Activated CD8-positive, alpha-beta memory T cell treated with anti-CD3 and anti-CD28 coated beads, Interleukin-2, amount 50 U/mL, for 1 hour (primary cell): ENCODE measurements around the gene MAP2K1.
A peak's percentile ranks its signal among the peaks of the same experiment; 100 is the strongest.
"Not testable (repeated sequence)": the region's sequence is repeated elsewhere in the genome, so short reads cannot be mapped to it uniquely, and the experiment has no call there.

Source experiments
- DNase-seq: peaks from one replicate; pipeline ENCODE4 v3.0.0-alpha.2; 2020; ENCODE audit errors: extremely low read depth

MAP2K1 gene

DNA sequence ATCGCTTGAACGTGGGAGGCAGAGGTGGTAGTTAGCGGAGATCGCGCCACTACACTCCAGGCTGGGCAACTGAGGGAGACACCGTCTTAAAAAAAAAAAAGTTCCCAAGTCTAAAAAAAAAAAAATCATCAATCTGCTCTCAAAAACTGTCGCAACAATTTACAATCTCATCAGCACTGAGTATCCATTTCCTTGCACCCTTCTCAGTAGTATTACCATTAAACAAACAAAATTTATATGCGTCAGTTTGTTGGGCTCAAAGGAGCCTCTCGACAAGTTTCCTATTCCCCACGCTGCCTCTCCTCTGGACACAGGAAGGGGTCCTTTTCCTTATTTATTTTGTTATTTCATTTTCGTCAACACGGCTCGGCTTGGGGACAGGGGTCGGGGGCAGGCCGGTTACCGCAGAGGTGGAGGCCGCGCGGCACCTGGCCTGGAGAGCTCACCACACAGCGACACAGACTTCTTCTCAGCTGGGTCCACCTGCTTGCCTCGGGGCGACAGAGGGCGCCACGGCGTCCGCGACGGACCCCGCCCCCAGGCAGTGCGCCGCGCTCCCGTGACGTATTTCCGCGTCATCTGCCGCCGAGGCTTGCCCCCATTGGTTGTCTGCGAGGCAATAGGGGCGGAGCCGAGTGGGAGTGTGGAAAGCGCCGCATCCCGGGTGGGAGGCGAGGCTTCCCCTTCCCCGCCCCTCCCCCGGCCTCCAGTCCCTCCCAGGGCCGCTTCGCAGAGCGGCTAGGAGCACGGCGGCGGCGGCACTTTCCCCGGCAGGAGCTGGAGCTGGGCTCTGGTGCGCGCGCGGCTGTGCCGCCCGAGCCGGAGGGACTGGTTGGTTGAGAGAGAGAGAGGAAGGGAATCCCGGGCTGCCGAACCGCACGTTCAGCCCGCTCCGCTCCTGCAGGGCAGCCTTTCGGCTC lies at the start of gene MAP2K1:
MAP2K1 (plus strand) TSS at position 709 of the 920 bp plus-strand sequence. CDS start 436 bp downstream, outside the sequence.
- peak; percentile 96 for DNase-seq

DNA sequence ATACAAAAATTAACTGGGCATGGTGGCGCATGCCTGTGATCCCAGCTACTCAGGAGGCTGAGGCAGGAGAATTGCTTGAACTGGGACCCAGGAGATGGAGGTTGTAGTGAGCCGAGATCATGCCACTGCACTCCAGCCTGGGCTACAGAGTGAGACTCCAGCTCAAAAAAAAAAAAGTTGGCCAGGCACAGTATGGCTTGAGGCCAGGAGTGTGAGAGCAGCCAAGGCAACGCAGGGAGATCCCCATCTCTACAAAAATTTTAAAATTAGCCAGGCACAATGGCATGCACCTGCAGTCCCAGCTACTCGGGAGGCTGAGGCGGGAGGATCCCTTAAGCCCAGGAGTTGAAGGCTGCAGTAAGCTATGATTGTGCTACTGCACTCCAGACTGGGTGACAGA lies 38.2 kb upstream of the MAP2K1 start:
- DNase-seq = not testable (repeated sequence)

DNA sequence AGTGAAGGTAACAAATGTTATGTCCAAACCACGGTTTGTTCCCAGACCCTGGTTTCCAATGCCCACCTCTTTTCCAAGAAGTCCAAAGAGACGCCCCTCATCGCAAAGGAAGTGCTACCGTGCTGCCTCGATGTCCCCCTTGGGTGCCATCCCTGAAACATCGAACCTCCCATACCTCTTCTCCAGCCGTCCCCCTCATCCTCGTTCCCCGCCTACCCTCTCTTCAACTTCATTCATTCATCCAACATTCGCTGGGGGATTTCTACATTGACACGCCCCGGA lies 30.7 kb upstream of the MAP2K1 start:
- DNase-seq = no peak

DNA sequence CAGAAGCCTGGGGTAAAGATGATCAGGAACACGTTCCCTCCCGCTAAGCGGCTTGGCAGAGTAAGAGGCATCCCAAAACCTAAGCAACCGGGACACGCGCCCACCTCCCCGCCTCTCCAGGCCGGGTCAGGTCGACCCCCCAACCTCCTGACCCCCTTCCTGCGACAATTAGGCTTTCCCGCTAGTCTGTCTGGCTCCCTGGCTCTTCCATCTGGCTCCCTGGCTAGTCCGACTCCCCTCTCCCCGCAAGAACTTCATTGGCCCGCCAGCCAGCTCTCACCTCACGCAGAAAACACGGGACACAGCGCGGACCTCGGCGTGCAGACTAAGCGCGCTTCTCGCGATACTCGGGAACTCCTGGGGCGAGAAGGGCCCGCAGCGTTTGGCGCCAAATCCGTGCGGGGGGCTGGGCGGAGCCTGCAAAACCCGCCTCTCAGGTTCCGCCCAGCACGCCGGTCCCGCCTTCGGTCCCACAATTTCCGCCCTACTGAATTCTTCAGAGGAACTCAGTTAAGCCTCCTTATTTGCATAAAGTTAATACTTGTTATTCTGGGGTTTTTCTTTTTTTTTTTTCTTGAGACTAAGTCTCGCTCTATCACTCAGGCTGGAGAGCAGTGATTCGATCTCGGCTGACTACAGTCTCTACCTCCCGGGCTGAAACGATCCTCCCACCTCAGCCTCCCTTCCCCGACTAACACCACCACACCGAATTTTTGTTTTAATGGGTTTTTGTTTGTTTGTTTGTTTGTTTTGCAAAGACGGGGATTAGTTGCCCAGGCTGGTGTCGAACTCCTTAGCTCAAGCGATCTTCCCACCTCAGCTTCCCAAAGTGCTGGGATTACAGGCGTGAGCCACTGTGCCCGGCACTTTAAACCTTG lies 30.1 kb upstream of the MAP2K1 start, which contains the start of gene TIPIN:
TIPIN (minus strand) TSS at position 327 of the 878 bp plus-strand sequence. CDS start 3,738 bp downstream, outside the sequence.
- peak; percentile 89 for DNase-seq

DNA sequence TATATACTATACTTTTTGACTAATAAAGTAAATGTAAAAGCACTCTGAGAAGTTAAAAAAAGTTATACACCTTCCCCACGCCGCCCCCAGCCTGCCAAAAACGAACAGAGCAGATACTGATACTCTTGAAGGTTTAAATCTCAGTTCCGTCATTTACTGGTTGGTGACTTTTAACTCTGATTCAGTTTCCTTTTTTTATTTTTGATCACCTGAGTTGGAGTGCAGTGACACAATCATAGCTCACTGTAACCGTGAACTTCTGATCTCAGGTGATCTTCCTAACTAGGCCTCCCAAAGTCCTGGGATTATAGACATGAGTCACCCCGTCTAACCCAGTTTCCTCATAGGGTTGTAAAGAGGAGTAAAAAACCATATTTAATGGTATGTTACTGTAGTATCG lies 27.0 kb upstream of the MAP2K1 start:
- DNase-seq = no peak

DNA sequence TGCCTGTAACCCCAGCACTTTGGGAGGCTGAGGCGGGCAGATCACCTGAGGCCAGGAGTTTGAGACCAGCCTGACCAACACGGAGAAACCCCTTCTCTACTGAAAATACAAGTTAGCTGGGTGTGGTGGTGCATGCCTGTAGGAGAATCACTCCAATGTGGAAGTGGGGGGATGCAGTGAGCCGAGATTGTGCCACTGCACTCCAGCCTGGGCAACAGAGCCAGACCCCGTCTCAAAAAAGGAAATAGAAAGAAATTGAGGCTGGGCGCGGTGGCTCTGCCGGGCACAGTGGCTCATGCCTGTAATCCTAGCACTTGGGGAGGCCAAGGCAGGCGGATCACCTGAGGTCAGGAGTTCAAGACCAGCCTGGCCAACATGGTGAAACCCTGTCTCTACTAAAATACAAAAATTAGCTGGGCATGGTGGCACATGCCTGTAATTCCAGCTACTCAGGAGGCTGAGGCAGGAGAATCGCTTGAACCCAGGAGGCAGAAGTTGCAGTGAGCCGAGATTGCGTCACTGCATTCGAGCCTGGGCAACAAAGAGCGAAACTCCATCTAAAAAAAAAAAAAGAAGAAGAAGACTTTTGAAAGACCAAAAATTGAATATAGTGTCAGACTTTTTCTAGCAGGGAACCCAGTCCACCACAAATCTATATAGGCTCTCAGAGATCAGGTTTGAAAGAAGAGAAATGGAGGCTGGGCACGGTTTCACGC lies 24.8 kb upstream of the MAP2K1 start:
- not testable (repeated sequence) for DNase-seq

DNA sequence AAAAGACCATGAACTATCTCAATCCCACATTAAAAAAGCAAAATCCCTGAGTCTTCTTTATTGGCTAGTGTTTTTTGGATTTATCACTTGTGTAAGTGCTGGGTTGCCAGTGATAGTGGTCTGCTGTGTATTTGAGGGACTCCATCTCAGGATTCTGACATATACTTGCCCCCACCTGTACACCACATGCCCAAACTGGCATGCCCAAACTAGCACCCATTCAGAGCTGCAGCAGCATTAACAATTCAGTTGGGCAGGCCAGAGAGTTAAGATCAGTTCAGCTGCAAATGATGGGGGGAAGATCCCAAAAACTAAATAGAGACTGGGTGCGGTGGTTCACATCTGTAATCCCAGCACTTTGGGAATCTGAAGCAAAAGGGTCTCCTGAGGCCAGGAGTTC lies 23.9 kb upstream of the MAP2K1 start:
- no peak for DNase-seq

DNA sequence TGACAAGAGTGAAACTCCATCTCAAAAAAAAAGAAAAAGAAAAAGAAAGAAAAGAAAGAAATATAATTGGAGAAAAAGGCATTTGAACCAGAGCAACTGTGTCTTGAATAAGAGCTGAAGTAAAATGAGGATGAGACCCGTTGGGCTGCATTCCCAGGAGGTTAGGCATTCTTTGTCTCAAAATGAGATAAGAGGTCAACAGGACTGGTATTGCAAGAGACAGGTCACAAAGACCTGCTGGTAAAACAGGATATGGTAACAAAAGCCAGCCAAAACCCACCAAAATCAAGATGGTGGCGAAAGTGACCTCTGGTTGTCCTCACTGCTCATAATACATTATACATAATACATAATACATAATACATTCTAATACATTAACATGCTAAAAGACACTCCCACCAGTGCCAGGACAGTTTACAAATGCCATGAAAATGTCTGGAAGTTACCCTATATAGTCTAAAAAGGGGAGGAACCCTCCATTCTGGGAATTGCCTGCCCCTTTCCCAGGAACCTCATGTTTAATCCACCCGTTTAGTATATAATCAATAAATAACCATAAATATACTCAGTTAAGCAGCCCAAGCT lies 21.7 kb upstream of the MAP2K1 start:
- DNase-seq = no peak

DNA sequence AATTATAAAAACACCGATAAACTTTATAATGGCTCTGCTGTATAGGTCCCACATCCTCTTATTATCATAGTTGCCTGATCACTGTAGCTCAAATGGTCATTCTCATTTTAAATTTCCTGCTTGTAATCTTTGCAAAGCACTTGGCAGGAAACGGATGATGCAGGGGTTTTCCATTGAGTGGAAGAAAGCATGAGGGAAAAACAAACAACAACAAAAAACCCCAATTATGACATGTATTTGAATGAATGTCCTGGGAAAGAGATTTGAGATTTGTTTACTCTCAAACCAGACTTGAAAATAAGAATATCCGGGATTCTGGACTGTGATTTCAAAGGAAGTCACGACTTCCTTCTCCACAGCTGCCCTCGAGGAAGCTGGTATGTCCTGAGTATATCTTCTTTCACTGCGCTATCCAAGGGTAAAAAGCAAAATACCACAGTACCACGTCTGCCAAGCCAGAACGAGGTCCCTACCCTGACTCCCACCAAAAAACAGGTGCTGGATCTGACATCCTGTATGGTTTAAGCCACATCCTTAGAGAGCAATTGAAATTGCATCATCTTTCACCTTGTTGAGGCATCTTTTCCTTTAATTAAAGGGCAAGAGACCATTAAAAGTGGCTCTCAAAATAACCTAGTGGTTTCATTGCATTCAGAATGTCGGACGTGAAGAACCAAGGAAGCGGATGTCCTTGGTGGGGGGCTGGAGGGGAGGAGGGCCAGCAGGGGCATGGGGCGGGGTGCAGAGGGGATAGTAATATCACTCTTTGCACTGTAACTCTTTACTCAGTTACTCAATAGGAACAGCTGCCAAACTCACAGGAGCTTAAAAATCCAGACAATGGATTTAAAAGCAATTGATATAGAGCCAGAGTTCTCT lies 16.7 kb upstream of the MAP2K1 start:
- DNase-seq = no peak

DNA sequence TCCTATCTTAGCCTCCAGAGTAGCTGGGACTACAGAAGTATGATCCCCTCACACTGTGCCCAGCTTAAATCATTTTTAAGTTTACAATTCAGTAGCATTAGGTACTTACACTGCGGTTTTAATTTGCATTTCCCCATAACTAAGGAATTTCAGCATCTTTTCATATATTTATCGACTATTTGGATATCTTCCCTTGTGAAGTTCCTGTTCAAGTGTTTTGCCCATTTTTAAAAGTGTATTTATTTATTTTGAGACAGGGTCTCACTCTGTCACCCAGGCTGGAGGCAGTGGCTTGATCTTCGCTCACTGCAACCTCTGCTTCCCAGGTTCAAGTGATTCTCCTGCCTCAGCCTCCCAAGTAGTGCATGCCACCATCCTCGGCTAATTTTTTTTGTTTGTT lies 12.5 kb upstream of the MAP2K1 start:
- no peak for DNase-seq

DNA sequence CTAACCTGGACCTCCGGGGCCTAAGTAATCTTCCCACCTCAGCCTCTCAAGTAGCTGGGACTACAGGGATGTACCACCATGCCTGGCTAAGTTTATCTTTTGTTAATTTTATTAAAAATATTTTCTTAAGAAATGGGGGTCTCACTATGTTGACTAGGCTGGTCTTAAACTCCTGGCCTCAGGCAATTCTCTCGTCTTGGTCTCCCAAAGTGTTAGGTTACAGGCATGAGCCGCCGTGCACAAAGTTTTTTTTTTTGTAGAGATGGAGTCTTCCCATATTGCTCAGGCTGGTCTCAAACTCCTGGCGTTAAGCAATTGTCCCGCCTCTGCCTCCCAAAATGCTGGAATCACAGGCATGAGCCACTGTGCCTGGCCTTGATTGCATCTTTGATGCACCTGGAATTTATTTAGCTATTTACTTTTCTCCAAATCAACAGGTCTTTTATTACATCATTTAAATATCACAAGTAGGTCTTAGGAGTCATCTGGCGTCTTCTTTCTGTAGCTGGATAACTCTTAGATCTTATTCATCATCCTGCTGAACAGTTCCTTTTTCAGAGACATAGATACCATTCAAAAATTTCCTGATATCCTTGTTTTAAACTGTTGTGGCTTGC lies 7.8 kb upstream of the MAP2K1 start:
- no peak for DNase-seq

DNA sequence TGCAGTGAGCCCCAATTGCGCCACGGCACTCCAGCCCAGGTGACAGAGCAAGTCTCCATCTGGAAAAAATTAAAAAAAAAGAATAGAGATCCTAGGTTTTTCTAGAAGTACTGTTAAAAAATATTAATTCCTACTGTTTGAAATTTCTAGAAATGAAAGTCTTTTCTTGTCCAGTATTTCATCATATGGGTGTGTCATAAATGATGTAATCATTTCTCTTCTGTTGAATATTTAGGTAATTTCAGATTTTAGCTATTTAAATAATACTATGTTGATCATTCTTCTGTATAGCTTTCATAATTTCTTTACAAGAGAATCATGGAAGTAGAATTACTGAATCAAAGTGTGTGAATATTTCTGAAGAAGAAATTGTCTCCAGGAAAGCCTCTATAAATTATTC lies 5.3 kb upstream of the MAP2K1 start:
- not testable (repeated sequence) for DNase-seq

DNA sequence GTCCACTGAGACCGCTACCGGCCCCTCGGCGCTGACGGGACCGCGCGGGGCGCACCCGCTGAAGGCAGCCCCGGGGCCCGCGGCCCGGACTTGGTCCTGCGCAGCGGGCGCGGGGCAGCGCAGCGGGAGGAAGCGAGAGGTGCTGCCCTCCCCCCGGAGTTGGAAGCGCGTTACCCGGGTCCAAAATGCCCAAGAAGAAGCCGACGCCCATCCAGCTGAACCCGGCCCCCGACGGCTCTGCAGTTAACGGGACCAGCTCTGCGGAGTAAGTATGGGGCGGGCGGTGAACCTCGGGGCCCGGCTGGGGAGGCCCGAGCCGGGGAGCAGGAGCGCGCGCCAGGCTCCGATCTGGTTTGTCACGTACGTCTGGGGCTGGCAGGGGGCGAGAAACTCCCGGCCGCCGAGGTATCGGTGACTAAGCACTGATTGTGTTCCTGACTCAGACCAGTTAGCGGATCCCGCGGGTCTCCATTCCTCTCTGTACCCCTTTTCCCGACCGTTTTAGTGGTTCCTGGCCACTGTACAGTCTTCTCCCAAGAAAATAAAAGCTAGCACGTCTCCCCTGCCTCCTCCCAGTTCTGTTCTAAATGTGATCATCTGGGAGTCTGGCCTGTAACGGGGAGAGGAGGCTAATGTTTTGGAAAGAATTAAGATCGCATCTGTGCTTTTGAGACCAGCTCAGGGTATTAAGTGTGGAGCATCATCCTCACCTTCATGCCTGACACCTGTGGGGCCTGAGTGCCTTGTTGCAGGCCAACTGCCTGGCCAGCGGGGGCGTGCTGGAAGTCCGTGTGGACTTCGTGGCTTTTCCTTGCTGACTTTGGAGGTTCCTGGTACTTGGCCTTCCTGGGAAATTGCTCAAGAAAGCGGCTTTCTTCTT lies 691 bp downstream of the MAP2K1 start:
- peak; percentile 44 for DNase-seq

DNA sequence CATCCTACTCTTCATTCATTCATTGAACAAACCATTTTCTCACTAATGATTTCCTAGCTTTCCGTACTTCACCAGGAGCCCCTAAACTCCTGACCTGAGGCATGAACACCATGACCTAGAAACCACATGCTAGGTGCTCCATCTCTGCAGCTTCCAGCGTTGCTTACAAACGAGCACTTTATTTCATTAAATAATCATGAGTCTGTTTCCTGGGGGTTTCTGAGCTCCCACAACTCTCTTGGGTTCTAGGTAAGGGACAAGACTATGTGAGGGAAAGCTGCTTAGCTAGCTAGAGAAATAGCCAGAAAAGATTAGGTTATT lies 1.3 kb downstream of the MAP2K1 start:
- no peak for DNase-seq

DNA sequence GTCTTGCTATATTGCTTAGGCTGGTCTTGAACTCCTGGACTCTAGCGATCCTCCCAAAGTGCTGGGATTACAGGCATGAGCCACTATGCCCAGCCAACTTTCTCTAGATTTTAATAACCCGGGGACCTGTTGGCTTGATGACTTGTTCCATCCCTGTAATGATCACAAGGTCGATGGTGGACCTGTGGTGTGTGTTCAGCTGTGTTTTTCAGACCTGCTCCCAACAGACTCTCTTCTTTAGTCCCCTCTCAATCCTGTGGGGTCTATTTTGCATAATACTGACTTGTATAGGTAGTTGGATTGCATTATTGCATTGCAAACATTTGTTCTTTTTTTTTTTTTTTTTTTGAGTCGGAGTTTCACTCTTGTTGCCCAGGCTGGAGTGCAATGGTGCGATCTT lies 1.9 kb downstream of the MAP2K1 start:
- DNase-seq = no peak

DNA sequence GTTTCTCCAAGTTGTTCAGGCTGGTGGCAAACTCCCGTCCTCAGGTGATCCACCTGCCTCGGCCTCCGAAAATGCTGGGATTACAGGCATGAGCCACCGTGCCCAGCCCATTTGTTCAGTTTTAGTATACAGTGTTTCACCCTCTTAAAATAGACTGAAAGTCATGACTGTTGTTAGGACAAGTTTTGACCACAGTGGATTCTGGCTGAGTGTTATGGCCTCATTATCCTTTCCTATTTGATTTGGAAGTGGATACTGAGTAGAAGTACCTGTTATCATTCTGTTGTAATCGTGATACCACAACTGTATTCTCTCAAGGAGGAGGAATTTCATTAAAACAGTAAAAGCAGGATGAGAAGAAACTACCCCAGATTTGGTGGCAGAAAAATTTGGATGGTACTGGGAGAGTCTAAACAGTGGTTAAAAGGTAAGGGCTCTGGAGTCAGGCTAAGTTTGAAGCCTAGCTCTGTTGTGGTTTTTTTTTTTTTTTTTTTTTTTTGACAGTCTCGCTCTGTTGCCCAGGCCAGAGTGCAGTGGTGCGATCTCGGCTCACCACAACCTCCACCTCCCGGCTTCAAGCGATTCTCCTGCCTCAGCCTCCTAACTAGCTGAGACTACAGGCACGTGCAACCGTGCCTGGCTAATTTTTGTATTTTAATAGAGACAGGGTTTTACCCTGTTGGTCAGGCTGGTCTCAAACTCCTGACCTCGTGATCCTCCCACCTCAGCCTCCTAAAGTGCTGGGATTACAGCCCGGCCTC lies 2.6 kb downstream of the MAP2K1 start:
- no peak for DNase-seq

DNA sequence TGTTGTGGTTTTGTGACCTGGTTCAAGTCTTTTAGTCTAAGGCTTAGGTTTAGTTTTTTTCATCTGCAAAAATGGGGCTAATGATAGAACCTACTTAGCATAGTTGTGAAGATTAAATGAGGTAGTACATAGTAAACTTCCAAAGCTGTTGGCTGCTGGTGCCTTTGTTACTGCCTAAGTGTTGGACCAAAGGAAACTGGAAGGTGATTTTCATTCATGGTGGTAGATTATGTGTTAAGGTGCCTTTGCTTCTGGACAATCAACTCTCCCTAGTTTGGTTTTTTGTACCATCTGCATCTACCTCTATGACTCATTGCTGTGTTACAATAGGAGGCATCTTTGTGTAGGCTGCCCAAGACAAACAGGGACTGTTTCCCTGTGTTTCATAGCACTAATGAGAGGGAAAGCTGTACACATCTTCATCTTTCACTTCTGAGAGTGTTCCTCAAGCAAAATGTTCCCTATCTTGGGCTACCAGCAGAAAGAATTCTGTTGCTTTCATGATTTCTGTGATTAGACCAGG lies 3.2 kb downstream of the MAP2K1 start:
- no peak for DNase-seq

DNA sequence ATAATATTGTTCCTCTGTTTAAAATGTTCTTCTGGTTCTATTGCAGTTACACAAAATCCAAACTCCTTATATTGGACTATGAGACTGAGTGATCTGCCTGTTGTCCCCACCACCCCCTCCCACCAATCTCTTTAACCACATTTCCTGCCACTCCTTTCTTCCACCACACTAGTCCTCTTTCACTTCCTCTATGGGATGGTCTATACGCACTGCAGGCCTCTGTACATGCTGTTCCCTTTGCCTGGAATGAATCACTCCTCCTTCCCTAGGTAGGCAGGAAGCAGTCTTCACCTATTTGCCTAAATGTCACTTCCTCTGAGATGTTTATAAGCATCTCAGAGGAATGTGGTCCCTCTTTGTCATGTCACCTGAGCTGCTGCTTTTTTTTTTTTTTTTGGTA lies 4.0 kb downstream of the MAP2K1 start:
- DNase-seq = no peak
